ENCODE data around the gene ARHGEF7.
"Not testable (repeated sequence)": the region's sequence is repeated elsewhere in the genome, so short reads cannot be mapped to it uniquely, and the experiment has no call there.

The ARHGEF7 gene

GRCh38 chr13:111171112-111171511, 56.0 kb downstream of the ARHGEF7 start:
- no peak for DNase-seq (ENCODE audit: low read depth)

- DNase-seq (ENCODE audit: low read depth): no peak
These were observed 56.5 kb downstream of the ARHGEF7 start for GRCh38 chr13:111171629-111172028.

- DNase-seq (ENCODE audit: low read depth): no peak
These were observed 59.4 kb downstream of the ARHGEF7 start for GRCh38 chr13:111174377-111175114.

- no peak for DNase-seq (ENCODE audit: low read depth)
These were observed 60.3 kb downstream of the ARHGEF7 start for GRCh38 chr13:111175372-111175771.

GRCh38 chr13:111175935-111176334, 60.8 kb downstream of the ARHGEF7 start:
- no peak for DNase-seq (ENCODE audit: low read depth)

GRCh38 chr13:111176421-111176820, 61.3 kb downstream of the ARHGEF7 start:
- DNase-seq (ENCODE audit: low read depth): no peak

- peak; percentile 56 for DNase-seq (ENCODE audit: low read depth)
These were observed 62.1 kb downstream of the ARHGEF7 start for GRCh38 chr13:111177081-111177711.

- DNase-seq (ENCODE audit: low read depth): no peak
These were observed 62.8 kb downstream of the ARHGEF7 start for GRCh38 chr13:111177921-111178320.

GRCh38 chr13:111178402-111178801, 63.3 kb downstream of the ARHGEF7 start:
- no peak for DNase-seq (ENCODE audit: low read depth)

GRCh38 chr13:111179908-111180760, 65.0 kb downstream of the ARHGEF7 start:
- DNase-seq (ENCODE audit: low read depth): no peak

GRCh38 chr13:111181977-111182376, 66.9 kb downstream of the ARHGEF7 start:
- DNase-seq (ENCODE audit: low read depth): no peak

GRCh38 chr13:111183087-111183645, 68.1 kb downstream of the ARHGEF7 start:
- DNase-seq (ENCODE audit: low read depth): no peak

- no peak for DNase-seq (ENCODE audit: low read depth)
These were observed 68.8 kb downstream of the ARHGEF7 start for GRCh38 chr13:111183959-111184358.

GRCh38 chr13:111184458-111185401, 69.6 kb downstream of the ARHGEF7 start:
- no peak for DNase-seq (ENCODE audit: low read depth)

- no peak for DNase-seq (ENCODE audit: low read depth)
These were observed 71.3 kb downstream of the ARHGEF7 start for GRCh38 chr13:111186305-111186935.

GRCh38 chr13:111187960-111188541, 72.9 kb downstream of the ARHGEF7 start:
- DNase-seq (ENCODE audit: low read depth): no peak

- DNase-seq (ENCODE audit: low read depth): peak; percentile 67
These were observed 74.0 kb downstream of the ARHGEF7 start for GRCh38 chr13:111189064-111189505.

- DNase-seq (ENCODE audit: low read depth): not testable (repeated sequence)
These were observed 74.4 kb downstream of the ARHGEF7 start for GRCh38 chr13:111189516-111189915.

- not testable (repeated sequence) for DNase-seq (ENCODE audit: low read depth)
These were observed 78.1 kb downstream of the ARHGEF7 start for GRCh38 chr13:111193223-111193622.

- DNase-seq (ENCODE audit: low read depth): not testable (repeated sequence)
These were observed 79.5 kb downstream of the ARHGEF7 start for GRCh38 chr13:111194651-111195050.

All from T-helper 22 cell (primary cell).